Measurements from ENCODE around the gene CCNI2.
"Not testable (repeated sequence)": the region's sequence is repeated elsewhere in the genome, so short reads cannot be mapped to it uniquely, and the experiment has no call there.

Gene CCNI2

GRCh38 chr5:132781029-132781428 lies 33.8 kb downstream of the CCNI2 start:
- no peak for DNase-seq (ENCODE audit: low read depth)

GRCh38 chr5:132782101-132782500 lies 34.9 kb downstream of the CCNI2 start:
- no peak for DNase-seq (ENCODE audit: low read depth)

GRCh38 chr5:132785365-132785764 lies 38.1 kb downstream of the CCNI2 start:
- no peak for DNase-seq (ENCODE audit: low read depth)

GRCh38 chr5:132785864-132786263 lies 38.6 kb downstream of the CCNI2 start:
- DNase-seq (ENCODE audit: low read depth), result no peak

GRCh38 chr5:132787076-132787475 lies 39.9 kb downstream of the CCNI2 start:
- DNase-seq (ENCODE audit: low read depth), result no peak

- DNase-seq (ENCODE audit: low read depth), result no peak
Measured at GRCh38 chr5:132788508-132788907, 41.3 kb downstream of the CCNI2 start.

GRCh38 chr5:132788990-132789886 lies 42.0 kb downstream of the CCNI2 start:
- DNase-seq (ENCODE audit: low read depth), result no peak

- no peak for DNase-seq (ENCODE audit: low read depth)
Measured at GRCh38 chr5:132790201-132790865, 43.1 kb downstream of the CCNI2 start.

- DNase-seq (ENCODE audit: low read depth), result no peak
Measured at GRCh38 chr5:132791026-132791425, 43.8 kb downstream of the CCNI2 start.

GRCh38 chr5:132797651-132798050 lies 50.4 kb downstream of the CCNI2 start:
- no peak for DNase-seq (ENCODE audit: low read depth)

- DNase-seq (ENCODE audit: low read depth), result no peak
Measured at GRCh38 chr5:132799392-132799791, 52.2 kb downstream of the CCNI2 start.

- DNase-seq (ENCODE audit: low read depth), result no peak
Measured at GRCh38 chr5:132800545-132800944, 53.3 kb downstream of the CCNI2 start.

GRCh38 chr5:132802044-132802684 lies 54.9 kb downstream of the CCNI2 start:
- no peak for DNase-seq (ENCODE audit: low read depth)

GRCh38 chr5:132802685-132803066 lies 55.5 kb downstream of the CCNI2 start:
- DNase-seq (ENCODE audit: low read depth), result not testable (repeated sequence)
